HG02884 (cell line): ENCODE results near the gene TUBB.
"Not testable (repeated sequence)": the region's sequence is repeated elsewhere in the genome, so short reads cannot be mapped to it uniquely, and the experiment has no call there.

Experiments used
- ATAC-seq: cut with Tn5 transposase; IDR thresholded peaks from one replicate; pipeline ENCODE4 v1.9.1; 2021; ENCODE audit warnings: mild to moderate bottlenecking, moderate library complexity; ENCODE audit not compliant: unreplicated experiment

TUBB gene

DNA sequence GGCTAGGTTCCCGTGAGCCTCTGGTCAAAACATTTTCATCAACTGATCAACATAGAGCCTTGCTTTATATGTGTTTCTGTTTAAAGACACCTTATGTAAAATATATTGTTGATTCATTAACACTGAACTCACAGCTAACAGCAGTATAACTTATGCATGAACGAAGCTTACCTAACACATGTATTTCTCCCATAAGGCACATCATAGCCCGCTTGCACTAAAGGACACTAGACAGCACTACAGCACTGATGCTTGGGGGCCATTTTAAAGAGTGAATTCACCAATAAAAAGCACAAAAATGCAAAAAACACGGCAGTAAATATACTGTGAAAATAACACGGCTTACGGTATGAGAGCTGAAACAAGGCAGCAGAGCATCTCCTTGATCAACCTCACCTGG lies 18.4 kb downstream of the TUBB start:
- no peak for ATAC-seq

DNA sequence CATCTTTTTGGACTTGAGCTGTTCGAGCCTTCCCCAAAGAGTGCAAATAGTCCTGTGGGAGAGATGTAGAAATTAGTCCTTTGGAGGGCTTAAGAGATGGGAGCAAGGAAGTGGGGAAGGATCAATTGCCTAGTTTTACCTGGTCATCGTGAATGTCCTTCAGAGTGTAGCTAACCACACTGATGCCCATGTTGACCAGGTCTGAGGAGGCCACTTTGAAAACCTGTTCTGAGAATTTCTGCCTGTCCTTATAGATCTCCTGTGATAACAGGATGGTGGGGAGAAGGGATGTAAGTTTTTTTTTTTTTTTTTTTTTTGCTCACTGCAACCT lies 20.4 kb downstream of the TUBB start:
- no peak for ATAC-seq

DNA sequence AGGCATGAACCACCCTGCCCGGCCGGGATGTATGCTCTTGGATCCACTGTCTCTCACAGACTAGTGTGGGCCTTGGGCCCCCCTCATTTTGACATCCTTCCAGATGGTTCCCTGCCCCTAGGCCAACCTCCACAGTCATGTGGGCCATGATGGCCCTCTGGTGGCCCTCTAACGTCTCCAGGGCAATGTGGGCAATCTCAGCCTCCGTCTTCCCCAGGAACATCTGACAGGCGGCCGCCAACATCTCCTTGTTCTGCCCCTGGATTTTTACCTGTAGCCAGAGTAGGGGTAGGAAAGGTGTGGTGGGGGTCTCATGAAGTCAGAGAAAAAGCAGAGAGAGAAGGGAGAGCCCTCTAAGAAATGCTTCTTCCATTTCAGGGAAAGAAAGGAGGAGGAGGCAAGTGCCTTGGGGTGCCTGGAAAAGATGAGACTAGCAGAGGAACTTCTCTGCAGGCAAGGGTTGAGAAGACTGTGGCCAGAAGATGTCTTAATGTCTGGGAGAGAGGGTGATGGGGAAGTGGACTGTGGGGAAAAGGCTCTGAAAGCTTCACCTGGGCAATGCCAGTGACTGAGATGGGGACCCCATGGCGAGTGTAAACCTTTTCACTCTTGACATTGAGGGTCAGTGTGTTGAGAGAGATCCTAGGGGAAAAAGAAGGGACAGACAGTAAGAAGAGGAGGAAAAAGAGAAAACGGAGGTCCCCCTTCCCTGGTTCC lies 21.1 kb downstream of the TUBB start:
- ATAC-seq = no peak

DNA sequence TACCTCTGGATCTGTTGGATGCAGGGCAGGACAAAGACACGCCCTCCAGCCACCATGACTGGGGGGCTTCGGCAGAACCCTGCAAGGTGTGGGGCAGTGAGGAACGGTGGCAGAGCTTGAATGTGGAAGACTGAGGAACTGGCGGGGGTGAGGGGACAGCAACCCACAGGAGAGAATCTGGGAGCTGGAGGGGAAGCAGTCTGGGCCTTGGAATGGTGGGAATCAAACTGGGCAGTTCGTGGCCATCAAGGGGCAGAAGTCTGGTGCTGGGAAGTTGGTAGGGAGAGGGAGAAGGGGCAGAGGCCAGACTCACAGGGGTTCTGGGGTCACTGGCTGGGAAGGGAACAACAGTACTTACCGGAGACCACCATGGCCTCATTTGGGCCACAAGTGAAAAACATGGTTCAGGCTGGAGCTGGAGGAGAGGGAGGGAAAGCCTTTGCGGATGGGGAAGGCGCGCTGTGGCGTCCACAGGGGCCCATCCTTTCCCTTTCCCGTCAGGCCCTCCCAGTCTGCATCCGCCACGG lies 21.7 kb downstream of the TUBB start:
- ATAC-seq = no peak

DNA sequence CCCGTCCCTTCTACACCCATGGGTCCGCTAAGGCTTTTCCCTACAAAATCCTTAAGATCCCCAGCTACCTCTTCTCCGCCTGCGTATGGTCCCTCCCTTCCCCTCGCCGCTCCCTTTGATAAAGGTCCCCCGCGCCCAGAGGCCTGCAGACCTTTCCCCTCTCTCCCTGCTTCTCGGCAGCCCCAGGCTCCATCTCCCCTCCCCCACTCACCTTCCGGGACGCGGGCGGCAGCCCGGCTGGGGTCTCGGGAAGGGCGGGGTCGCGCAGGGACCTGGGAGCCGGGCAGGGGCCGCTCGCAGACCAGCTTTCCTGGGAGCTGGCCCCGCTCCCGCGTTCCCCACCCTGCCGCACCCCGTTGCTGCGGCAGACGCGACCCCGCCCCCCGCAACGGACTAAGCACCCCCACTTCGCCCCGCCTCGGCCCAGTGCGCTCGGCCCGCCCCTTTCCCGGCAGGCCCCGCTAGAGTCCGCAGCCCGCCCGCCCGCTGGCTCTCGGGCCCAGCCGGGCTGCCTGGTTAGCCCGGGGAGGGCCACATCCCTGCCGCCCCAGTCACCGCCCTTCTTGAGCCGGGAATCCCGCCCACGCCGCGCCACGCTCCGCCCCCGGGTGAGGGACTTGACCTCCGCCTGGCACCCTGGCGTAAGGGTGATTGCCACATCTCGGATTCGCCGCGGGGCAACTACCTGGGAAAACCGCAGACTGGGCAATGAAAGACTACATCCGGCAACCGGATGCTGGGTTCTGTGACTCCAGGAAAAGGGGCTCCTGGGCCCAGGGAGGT lies 22.4 kb downstream of the TUBB start, which contains the start of gene FLOT1:
TSS of gene FLOT1 (minus strand) at position 372 of the 783 bp plus-strand sequence. CDS start 498 bp downstream, outside the sequence.
- ATAC-seq = peak; percentile 58

DNA sequence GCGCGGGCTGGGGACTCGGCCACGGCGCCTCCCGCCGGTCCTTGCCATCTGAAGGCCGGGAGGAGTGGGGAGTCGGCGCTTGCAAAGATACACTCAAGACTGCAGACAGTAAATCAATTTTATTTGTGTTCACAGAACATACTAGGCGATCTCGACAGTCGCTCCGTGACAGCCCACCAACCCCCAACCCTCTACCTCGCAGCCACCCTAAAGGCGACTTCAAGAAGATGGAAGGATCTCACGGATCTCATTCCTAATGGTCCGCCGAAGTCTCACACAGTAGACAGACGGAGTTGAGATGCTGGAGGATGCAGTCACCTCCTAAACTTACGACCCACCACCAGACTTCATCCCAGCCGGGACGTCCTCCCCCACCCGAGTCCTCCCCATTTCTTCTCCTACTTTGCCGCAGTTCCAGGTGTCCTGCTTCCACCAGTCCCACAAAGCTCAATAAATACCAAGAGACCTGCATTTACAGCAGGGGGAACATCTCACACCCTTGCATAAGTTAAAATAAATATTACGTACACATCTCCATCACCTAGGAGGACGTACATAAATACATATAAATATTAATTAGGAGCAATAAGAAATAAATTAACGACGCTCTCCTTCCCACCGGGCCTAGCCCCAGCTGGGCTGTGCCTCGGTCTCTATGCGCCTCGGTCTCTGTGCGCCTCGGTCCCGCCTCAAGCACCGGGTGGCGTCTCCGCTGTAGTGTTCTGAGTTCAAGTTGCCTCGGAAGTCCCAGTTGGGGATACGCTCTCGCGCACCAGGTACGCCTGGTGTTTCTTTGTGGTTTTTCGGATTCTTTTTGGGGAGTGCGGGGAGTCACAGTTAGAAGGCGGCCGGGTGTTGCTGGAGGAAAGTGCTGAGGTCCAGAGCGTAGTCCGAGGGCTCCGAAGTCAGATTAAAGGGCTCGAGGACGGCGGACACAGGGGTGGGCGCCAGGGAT lies 23.2 kb downstream of the TUBB start:
- peak; percentile 19 for ATAC-seq

DNA sequence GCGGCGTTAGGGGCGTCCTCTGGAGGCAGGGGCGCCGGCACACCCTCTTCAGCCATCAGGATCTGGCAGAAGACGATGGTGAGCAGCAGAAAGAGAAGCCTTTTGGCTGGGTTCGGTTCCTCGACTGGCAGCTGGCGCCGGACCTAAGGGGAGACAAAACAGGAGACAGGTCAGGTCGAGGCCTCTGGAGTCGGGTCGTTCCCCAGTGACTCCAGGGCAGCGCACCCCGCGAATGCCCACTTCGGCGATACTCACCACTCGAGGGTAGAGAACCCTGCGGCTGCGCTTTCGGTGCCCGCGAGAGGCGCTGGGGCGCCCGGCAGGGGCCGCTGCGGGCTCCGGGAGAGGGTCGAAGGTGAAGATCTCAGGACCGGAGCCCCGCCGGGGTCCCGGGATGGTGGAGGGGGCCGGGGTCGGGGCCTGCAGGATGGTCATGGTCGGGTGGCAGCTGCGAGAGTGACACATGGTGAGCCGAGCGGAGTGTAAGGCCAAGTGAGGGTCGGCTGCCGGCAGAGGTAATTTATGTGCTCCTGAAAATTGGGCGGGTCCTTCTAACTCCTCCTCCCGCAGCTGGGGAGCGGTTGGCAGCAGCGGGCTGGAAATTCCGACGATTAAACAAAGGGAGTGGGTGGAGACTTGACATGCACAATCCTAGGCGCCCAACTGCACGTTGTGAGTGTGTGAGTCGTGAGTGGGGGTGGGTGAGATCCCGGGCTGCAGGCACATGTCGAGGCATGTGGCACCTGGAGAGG lies 24.1 kb downstream of the TUBB start, which contains the start of gene IER3:
TSS of gene IER3 (minus strand) at position 494 of the 752 bp plus-strand sequence. CDS start at position 465, 29 bp downstream.
- no peak for ATAC-seq

DNA sequence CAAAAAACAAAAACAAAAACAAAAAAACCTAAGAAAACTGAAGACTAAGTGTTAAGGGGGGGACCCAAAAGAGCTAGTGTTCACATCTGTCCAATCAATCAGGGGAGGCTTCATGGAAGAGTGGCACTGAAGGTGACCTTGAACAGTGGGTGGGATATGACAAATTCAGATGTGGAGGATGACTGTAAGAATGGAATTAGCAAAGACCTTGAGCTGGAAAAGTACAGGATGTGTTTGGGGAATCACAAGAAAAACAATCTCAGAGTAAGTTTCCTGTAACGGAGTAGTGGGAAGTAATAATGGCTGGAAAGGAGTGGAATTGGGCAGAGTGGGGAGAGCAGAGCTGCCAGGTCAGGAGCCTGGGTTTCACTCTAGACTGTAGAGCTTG lies 27.1 kb downstream of the TUBB start:
- ATAC-seq = no peak

DNA sequence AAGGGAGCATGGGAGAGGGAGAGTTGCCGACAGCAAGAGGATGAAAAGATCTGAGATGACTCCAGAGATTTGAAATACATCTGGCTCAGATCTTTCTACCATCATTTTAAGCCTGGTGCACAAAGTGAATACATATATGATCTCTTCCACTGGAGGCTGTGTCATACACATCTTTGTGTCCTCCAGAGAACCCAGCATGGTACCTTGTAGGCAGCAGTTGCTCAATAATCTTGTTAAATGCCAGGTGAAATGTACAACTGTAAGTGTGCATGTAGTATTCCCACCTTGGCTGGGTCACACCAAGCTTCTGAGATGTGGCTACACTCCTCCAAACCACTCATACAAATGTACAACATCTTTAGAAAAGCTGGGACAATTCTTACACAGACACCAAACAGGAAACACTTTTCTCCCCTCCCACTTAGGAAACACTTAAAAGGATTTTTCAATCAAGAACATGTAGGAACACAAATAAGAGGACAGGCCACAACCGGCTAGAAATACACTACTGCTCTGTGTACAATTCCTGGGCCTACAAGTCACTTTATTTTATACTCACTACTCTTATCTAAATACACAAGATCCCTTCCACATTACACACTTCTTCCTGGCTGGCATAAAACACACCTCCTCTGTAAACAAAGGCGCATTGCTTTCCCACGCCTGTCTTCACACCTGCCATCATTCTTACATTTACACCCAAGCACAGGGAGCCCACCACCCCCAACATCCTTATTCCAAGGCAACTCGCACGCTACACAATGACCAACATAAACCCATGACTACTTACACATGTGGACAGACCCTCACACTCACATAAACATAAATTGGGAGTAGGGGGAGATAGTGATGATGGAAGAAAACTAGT lies 28.0 kb downstream of the TUBB start:
- no peak for ATAC-seq

DNA sequence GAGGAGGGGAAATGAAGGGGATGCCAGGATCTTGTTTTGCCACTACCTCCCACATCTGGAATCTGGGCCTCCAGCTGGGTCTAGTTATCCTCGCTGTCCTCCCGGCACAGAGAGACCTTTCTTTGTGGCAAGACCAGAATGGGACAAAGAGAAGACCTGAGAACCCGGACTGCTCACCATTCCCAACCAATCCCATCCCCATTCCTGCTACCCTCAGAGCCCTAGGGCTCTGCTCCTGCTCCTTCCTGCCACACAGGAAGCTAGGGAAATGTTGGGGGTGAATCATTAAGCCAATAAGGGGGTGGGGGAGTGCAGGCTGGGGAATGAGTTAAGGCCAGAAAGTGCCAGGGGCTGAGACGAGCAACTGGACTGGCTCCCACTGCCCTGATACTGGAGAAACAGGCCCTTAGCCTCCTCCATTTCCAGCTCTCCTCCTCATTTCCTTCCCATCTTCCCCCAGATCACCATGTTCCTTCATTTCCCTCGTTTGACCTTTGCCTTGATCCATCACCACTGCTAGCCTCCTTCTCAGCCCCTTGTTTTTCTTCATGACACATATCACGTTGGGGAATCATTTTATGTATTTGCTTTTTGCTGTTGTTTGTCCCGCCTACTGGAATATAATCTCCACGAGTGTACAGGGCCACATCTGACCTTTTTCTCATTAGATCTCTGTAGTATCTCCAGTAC lies 28.8 kb downstream of the TUBB start:
- no peak for ATAC-seq

DNA sequence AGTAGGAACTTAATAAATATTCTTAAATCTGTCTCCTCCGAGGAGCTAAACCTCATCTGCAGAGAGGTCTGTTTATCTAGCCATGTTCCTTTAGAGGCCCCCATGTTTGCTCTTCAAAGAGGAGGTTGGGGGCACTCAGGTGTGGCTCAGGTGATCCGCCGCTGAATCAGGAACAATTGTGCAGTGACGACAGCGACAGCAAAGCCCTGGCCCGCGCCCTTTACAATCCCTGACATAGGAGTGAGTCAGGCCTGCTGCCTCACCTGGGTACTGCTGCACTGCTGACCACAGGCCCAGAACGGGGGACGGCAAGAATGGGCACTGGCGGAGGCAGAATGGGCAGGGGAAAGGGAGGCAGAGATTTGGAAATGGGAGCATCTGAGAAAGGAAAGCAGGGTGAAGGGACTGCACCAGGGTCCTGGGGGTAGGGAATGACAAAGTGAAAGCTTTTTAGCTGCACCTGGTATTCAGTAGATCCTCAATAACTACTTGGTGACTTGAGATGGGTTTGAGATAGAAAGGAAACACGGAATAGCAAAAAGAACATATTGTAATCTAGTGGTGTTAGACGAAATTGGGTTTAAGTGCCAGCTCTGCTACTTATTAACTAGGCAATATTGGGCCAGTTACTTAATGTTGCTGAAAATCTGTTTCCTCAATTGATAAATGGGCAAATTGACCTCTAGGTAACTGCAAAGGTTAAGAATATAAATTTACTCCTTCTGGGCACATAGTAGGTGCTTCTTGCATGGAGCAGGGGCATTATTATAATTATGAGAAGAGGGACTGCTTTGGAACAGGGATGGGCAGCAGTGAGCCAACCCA lies 29.6 kb downstream of the TUBB start:
- ATAC-seq = no peak

DNA sequence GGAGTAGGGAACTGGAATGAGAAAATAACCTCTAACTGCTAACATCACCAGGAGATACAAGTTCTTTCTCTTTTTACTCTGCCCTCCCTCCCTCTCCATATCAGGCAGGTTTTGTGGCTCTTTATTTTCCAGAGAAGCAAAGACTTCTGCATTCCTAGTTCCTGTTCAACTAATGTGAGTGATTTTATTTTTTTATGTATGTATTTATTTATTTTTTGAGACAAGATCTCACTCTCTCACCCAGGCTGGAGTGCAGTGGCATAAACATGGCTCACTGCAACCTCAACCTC lies 30.2 kb downstream of the TUBB start:
- ATAC-seq = no peak

DNA sequence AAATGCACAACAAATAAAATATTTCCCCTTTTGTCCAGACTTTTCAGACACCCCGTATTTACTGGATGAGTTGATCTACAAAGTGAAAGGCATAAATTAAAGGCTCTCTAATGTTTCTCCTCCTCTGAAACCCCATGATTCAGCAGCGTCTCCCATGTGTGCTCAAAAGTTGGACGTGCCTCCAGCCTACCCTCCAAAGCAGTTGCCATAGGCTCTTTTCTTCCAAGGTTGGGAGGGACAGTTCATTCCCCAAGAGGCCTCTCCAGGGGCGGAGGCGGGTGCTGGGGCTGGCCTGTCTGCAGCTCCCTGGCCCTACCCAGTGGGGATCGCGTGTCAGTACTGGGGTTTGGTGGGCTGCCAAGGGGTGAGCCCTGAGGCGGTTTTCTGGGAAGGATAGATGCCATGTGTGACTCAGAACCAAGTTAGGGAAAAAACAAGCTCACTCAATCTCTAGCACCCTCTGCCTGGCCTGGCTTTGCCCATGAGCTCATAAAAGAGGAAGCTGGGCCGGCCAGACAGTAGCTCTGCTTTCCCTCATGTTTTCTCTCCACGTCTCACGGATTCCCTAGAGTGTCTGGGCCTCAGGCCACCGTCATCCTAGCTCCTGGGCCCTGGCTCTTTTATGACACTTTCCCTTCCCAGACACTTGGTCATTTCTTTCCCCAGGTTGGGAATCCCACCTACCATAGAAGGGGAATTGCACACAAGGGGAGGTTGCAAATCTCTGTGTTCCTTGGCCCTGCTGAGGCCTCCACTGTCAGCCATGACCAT lies 32.2 kb downstream of the TUBB start:
- ATAC-seq = no peak

DNA sequence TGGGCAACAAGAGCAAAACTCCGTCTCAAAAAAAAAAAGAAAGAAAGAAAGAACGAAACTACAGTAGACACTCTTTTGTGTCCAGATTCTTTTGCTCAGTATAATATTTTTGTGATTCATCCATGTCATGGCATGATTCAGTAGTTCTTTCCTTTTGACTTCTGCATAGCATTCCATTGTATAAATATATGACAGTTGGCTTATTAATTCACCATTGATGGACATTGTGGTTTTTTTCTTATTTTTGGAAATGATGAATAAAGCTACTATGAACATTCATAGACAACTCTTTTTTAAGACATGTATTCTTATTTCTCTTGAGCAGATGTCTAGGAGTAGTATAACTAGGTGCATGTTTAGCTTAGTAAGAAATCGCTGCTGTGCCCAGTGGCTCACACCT lies 34.5 kb downstream of the TUBB start:
- ATAC-seq = no peak

DNA sequence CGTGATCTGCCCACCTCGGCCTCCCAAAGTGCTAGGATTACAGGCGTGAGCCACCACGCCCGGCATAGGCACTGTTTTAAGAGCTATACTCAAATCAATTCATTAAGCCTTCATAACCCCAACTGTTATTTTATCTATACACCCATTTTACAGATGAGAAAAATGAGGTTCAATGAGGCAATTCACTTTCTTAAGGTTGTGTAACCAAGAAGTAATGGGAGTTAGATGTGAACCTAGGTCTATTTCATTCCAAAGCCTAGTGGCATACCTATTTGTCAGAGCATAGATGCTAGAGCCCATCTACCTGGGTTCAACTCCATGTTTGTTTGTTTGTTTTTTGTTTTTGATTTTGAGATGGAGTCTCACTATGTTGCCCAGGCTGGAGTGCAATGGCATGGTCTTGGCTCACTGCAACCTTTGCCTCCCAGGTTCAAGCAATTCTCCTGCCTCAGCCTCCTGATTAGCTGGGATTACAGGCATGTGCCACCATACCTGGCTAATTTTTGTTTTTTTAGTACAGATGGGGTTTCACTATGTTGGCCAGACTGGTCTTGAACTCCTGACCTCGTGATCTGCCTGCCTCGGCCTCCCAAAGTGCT lies 36.4 kb downstream of the TUBB start:
- ATAC-seq = not testable (repeated sequence)

DNA sequence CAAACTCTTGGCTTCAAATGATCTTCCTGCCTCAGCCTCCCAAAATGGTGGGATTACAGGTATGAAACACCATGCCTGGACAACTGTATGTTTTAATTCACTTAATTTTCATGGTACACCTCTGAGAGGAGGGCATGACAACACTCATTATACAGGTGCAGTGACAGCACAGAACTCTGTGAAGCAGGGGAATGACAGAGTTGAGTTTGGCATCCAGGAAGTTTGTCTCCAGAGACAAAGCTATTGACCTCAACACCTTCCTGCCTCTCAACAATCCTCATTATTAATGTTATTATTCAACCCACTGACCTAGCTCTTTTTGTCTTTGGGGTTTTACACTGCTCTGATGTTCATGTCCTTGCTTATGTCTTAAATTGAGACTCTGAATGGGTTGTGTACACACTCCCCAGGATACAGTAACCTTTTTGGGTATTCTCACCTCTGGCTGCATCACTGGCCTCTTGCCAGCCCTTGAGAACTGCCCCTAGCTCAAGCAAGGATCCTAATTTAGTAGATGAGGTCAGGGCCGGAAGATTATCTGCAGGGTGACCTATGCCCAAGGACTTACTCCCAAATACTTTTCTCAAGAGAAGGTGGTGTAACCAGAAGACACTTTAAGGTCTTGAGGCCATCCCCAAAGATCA lies 37.2 kb downstream of the TUBB start:
- ATAC-seq = no peak
